Measurements from ENCODE around the gene PRDM5.

DNA sequence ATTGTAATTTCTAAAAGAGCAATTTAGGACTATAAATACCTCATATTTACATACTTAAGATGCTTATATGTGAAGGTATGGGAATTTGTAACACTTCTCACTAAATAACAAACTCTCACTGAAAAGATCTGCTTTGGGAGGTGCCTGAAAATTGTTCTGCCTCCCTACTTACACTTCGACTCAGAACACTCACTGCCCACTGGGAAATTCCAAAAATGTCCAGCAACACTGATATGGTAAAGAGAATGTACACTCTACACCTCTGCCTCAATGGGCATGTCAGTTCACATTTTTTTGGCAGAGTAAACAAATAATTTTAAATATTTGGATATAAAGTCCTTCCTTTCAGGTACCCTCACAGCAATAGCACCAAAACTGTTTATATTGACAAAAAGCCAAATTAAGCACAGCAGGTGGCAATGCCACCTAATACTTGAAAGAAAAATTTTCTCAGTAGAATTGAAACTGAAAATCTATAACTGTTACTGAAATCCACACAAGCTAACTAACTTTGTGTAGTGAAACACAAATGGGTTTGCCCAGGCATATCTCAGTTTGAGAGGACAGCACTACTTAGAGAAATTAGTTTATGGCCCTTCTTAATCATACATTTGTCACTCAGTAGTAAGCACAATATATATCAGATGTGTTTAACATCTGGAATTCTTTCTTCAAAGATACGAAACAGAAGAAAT lies 67.1 kb downstream of the PRDM5 start:
- TF ChIP-seq CTCF (IDR thresholded peaks at IDR 0.05) (no peak), POLR2A (IDR thresholded peaks at IDR 0.05) (no peak)
